Activated naive CD4-positive, alpha-beta T cell treated with anti-CD3 and anti-CD28 coated beads, Interleukin-2, amount 50 U/mL, for 16 hours (primary cell): ENCODE data around the gene NFATC1.

Source experiments
- DNase-seq: peaks from one replicate; pipeline ENCODE4 v3.0.0-alpha.2; 2020

The NFATC1 gene

DNA sequence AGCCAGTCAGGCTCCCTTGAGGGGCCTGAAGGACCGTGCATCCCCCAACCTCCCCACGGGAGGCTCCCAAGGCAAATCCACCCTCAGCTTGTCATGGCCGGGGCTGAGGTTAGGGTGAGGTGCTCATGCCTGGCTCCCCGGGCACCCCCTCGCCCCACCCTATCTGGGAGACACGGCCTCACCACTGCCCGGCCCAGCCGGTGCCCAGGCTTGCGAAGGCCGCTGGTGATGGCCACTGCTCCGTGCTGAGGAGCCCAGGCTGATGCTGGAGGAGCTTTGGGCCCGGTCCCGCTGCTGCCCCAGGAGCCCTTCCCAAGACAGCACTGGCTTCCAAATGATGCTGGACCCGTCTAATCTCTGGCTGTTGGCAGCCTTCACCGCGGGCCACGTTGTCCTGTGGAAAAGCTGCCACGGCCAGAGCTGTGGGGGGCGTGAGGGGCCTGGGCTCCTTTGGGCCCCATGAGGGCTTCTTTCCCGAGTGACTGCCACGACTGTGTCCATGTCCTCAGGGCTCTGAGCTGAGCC is 148.2 kb downstream of the NFATC1 start:
- no peak for DNase-seq

DNA sequence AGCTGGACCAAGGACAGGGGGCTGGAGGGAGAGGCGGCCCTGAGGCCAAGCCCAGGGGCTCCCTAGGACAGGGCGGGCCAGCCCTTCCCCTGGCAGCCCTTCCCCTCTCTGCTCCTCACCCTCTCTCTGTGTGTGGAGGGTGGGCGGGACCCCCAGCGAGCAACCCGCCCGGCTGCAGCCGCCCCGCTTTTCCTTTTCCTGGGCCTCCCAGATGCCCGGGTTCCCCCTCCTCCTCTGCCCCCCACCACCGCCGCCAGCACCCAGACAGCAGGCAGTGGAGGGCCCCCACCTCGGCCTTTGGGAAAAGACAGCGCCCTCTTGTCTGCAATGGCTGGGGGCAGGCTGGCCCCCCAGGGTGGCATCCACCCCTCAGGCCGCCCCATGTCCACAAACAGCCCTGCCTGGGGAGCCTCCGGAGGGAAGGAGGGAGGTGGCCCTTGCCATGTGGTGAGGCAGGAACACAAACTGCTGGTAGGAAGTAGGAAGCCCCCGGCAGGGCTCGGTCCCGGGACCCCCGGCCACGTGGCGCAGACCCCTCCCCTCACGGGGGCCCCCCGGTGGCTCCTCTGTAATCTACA is 148.7 kb downstream of the NFATC1 start:
- DNase-seq, result no peak

DNA sequence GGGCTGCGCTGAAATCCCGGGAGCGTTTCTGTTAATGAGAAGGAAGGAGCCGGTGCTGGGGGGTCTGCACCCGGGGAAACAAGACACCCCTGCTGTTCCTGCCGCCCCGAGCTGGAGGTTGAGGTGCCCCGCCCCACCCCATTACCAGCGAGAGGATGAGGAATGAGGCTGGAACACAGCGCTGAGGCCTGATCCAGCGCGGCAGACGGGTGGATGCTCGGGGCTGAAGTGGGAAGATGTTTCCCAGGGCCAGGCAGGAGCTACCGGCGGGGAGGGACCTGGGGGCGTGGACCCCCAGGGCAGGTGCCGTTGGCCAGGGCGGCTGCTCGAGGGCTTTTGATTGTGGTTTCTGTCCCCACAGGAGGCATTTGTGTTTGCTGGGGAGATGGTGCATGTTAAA is 149.5 kb downstream of the NFATC1 start:
- no peak for DNase-seq

DNA sequence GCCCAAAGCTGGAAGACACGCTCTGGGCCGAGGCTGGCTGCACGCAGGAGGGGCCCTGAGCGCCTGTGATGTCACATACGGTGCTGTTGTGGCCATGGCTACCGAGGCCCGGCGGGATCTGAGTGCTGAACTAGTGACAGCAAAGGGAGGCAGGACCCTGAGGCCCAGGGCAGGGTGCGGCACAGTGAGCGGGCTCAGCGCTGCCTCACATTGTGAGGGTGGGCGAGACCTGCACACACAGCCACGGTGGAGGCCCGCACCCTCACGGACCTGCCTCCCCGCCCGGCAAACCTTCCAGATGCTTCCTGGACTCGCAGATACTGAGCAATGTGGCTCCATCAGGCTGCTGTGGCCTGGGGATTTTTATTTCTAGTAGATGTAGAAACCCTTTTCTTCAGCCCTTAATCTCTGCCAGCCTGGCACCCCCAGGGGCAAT is 150.0 kb downstream of the NFATC1 start:
- DNase-seq, result no peak

DNA sequence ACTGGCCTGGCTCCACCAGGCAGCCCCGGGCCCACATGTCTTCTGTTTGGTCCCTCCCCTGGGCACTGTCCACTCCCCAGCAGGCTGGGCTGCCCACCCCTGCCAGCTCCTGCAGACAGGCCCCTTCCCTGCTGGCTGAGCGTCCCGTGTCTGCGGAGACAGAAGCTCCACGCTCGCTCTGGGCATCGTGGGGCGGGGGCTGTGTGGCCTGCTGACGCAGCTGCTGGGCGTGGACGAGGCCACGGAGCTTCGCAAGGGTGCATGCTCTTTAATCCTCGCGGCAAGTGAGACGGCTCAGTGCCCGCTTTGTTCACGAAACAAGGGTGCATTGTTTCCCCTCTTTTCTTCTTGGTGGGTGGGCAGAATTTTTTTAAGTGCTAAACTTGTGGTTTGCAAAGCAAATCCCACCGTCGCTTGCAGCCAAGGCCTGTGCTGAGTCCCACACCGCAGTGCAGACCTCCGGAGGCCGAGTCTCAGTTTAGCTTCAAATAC is 151.1 kb downstream of the NFATC1 start:
- DNase-seq, result no peak

DNA sequence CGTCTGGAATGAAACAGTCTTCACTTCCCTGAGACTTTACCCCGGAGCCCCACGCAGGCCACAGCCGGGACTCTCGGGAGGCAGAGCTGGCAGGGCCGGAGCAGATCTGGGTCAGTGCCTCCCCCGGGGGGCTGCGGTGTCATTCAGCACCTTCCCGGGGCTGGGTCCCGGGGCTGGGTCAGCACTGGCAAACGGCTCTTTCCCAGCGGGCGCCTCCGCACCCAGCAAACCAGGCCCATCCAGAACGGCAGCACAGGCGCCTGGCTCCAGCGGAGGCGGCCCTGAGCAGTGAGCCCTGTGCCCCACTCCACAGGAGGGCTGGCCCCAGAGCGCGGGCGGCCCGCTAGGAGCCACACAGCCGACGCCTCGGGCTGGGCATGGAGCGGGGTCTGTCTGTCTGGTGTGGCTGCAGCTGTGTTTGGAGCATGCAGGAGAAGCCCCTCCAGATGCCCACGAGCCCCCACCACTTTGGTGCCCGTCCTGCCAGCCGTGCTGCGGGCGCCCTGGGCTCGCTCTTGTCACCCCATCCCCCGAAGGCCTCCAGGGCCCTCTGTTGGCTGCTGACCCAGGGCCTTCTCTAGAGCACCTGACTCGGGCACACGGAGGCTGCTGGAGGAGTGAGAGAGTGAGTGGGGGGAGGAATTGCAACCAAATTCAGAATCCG is 151.8 kb downstream of the NFATC1 start:
- no peak for DNase-seq

DNA sequence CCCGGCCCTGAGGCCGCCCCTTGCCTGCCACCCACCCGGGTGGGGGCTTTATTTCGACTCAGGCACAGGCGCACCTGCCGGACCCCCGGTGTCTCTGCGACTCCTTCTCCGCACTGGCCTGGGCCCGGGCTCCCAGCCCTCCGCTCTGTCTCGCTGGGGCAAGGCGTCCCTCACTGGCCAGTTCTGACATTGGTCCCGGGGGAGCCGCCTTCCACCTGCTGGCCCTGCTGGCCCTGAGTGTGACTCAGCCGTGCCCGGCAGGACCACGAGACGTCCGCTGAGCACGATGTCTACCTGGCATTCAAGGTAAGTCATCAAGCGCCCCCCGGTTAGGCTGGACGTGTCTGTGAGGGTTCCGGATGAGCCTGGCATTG is 152.3 kb downstream of the NFATC1 start:
- DNase-seq, result no peak

DNA sequence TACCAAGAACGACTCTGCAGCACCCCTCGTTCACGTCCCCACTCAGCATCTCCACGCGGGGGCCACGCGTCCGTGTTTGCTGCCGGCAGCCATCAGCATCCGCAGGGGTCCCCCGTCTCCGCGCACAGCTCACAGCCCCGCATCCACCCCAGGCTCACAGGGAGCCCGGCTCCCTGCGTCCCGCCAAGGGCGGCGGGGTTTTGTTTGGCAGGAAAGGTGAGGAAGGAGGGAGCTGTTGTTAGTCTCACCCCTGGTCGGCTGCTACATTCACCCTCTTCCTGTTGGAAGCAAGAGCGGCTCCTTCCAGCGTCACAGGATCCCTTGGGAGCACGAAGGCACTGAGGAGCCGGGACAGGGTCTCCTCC is 152.9 kb downstream of the NFATC1 start:
- no peak for DNase-seq

DNA sequence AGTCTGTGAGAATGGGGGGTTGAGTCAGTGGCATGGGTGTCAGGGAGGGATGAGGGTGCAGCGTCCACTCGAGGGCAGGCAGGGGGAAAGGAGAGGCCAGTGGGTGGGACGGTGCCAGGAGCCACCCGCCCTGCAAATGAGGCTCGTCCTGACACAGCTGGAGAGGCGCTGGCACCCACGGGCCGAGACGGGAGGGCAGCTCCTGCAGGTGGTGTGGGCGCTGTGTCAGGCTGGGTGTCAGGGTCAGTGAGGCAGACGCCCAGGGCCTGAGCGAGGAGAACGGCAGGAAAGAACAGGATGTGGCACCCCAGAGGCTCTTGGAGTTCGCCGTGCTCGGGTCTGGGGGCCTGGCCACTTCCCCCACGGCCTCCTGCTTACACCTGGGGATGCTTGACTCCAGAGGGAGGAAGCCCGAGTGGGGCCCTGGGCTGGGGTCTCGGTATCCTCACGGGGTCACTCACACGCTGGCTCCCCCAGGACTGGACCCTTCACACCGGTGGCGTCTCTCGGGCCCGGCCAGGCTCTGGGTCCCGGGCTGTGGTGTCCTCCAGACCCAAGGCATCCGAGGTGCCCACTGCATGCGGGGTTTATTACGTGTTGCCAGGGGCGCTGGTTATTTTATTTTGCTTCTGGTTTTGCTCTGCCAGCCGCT is 153.4 kb downstream of the NFATC1 start:
- DNase-seq, result no peak

DNA sequence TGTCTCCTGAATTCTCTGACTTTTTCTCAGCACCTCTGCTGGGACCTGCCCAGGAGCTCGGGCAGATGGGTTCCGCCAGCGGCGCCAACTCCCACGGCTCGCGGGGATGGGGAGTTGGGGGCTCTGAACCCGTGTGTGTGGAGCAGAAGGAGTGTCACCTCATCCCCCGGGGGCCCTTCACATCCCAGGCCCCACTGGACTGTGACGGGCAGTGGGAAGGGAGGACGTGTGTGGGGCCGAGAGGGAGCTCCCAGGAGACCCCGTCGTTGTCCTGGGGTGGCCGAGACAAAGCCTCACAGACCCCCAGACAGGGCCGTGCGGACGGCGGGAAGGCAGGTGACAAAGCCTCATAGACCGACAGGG is 153.9 kb downstream of the NFATC1 start:
- DNase-seq, result no peak

DNA sequence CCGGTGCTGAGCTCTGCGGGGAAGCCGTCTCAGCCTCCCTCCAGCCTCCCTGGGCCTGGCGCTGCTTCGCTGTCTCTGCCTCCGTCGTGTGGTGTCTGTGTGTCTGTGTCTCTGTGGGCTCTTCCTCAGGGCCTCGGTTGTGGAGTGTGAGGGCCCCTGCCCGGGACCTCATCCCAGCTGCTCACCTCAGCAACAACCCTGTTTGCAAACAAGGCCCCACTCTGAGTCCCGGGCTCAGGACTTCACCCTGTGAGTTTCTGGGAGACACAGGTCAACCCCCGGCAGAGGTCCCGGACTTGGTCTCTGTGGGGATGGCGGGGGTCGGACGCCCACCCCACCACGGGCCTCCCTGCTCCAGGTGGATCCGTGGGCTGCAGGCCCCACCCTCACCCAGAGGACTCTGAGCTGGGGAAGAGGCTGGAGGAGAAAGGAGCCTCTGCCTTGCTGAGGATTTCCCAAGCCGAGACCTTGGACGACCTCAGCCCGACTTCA is 156.5 kb downstream of the NFATC1 start:
- no peak for DNase-seq

DNA sequence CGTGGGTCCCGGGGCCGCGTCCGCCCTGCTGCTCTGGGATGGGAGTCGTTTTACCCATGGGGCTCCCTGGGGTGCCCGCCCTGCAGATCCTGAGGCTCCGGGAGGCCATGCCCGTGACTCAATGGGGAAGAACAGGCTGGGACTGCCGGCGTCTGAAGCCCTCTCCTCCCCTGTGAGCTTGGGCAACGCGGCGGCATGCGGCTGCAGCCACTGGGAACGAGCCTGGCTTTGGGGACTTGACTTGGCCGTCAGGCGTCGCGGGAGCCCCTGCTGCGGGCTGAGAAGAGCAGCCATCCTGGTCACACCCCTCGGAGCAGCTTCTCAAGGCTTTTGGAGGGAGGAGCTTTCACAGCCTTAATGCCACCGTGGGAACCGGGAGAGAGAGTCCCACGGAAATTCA is 157.0 kb downstream of the NFATC1 start:
- DNase-seq, result no peak

DNA sequence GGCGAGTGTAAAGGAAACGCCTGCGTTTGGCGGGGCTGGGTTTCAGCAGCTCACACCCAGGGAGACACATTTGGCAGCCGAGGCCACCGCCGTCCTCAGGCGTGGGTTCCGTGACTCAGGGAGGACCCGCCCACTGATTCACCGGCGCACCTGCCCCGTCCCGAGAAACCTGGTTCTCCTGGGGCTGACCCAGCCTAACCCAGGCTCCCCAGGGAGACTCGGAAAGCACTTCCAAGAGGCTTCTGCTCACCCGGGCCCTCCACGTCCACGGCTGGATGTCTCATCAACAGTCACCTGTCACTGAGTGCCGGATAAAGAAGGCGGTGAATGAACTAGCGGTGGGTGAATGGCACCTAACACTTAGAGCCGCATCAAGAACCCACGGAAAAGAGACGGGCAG is 157.4 kb downstream of the NFATC1 start:
- no peak for DNase-seq

DNA sequence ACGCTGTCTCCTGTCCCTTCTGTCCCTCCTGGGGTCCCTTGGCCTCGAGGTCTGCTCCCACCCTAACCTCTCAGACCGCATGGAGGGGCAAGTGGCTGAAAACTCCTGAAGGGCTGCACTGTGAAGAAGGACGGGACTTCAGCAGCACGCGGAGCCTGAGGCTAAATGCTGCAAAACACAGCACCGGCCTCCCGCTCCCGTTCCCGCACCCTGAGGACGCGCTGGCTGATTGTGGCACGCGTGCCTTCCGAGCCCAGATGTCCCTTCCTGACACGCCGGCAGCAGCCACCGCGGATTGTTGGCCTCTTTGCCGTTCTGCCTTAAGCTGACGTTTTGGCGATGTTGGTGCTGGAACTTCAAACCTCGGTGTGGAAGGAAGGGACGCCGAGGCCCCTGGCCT is 158.0 kb downstream of the NFATC1 start:
- no peak for DNase-seq

DNA sequence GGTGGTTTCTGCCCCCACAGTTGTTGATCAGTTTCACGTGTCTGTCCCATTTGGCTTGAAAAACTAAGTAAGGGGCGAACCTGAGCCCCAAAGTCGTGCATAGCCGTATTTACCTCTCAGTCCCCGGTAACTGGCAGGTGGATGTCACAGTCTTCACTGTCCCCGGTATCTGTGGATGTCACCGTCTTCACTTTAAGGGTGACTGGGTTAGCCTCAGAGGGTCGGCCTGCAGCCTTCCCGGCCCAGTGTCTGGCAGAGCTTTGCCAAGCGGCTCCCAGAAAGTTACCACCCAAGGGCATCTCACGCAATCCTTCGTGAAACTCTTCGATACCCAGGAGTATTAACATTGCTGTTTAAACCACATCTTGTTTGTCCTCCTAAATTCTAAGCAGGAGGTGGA is 158.6 kb downstream of the NFATC1 start:
- DNase-seq, result no peak

DNA sequence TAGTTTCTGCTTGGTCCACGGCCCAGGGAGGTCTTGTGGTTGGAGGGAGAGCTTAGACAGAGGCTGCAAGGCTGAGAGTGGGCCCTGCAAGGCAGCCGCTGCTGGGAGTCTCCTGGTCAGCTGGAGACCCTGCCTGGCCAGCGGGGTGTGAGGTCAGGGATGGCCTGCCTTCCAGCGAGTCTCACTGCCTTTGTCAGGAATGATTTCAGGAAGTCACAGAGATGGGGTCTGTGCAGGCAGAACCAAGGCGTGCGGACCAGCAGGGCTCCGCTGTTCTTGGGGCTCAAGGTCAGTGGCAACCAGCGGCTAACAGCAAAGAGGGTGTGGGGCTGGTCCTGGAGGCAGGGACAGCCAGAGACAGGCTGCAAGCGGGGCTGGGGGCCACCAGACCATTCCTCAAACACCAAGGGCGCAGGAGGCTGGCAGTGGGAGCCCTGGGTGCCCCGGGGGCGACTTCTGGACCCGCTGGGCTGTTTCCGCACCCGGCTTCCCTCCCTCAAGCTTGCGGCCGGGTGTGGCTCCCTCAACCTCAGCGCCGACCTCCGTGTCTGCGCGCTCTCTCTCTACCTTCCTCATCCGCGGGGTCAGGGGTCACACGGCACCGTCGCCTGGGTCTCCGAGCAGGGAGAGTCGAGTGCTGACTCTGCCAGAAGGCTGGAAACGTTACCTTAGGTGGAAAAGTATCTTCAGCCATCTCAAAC is 159.4 kb downstream of the NFATC1 start:
- DNase-seq, result no peak

DNA sequence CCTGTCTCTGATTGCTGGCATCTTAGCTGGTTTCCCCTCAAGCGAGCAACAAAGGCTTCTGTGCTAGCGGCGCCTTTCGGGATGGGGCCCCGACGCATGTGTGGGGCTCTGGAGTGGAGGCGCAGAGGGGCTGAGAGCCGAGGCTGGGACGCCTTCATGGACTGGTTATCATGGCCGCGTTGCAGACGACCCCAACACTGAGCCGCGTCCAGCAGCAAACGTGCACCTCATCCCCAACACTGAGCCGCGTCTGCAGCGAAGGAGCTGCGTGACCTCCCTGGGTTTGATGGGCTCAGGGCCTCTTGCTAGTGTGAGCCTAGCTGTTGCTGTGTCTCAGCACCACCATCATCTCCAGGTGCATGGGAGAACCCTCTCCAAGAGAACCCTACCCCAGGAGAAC is 160.2 kb downstream of the NFATC1 start:
- no peak for DNase-seq

DNA sequence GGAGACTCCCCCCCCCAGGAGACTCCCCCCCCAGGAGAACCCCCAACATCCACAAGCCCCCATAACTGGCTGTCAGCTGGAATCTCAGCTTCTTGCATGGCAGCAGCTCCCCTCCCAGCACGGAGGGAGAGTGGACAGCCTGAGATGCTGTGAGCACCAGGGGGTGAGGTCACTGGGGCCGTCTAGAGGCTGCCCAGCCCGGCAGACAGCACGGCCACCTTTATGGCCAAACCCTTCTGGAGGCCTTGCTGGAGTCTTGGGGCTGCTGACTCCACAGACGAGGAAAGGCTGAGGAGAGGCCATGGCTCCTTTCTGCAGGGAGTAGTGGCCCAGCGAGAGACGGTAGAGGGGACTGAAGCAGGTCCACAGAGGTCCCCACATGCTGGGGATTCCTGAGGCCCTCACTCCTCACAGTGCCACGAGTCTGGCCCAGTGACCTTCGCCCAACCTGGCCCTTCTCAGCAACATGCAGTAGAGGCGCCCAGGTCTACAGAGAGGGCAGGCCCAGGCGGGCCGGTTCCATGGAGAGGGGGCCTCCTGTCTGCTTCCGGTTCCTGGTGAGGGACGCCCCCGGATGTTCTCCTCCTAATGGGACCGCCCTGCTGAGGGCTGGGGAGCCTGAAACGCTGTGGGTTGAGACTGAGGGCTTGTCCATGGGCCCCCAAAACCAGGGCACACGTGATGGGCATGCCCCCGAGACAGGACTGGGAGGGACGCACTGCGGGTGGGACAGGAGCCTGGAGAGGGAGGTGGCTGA is 161.3 kb downstream of the NFATC1 start:
- DNase-seq, result no peak

DNA sequence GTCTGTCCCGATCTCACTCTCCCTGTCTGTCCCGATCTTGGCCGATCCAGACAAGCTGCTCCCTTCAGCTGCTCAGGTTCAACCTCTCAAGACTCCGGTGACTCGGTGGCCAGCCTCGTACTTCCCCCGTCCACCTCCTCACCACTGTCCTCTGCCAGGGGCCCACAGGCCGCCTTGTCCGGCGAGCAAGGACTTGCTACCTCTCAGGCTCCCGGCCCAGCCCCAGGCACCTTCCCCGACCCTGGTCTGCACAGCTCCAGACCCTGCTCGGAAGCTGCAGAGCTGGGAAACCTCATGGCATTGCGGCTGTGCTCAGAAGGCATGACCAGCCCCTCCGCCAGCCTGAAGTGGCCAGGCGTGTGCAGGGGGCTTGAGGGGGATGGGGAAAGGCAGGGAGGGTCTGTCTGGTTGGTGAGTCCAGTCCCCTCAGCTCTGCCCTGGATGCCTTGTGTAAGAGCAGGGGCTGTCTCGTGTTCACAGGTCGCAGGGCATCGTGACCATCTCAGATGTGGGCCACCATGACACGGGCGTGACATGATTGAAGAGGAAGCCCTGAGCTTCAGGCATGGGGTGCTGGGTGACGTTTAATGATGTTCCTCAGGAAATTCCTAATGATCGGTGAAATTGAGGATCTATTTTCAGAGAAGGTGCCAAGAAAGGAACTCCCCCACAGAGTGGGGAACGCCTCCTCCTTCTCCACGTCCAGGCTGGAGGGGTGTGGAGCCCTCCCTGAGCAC is 162.6 kb downstream of the NFATC1 start:
- DNase-seq, result no peak

DNA sequence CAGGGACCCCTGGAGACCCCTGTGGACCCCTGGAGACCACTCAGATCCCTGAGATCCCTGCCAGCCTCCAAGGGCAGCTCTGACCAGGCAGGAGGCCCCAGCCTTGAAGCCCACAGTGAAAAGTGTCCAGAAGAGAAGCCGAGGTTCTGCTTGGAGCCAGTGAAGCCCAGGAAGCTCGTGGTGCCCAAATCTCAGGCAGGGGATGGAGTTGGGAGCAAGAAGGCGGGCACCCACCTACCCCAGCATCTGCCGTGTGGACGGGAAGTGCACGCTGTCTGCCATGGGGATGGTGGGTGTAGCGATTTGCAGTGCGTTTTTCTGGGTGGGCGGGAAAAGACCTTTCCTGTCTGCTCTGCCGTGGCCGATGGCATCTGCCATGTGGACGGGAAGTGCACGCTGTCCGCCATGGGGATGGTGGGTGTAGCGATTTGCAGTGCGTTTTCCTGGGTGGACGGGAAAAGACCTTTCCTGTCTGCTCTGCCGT is 163.2 kb downstream of the NFATC1 start:
- DNase-seq, result no peak

DNA sequence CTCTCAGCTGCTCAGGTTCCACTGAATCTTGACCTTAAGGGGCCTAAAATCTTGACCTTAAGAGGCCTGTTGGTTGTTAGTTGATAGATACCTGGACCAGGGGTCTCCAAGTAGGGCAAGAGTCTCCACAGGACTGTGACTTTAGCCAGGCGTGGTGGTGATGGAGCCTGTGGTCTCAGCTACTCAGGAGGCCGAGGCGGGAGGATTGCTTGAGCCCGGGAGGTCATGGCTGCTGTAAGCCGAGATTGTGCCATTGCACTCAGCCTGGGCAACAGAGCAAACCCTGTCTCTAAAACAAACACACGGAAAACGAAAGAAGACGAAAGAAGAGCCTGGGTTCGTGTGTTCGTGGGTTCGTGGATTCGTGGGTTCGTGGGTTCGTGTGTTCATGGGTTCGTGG is 163.7 kb downstream of the NFATC1 start:
- no peak for DNase-seq
